Prostate gland (tissue), 2 donors: ENCODE data around the gene TMEM150B. TPM values are rescaled to one million over a fixed set of nuclear protein-coding genes. Genes with fewer than 3 reads are reported as not detected.

Experiments used
- DNase-seq: peaks from one replicate; pipeline ENCODE4 v3.0.0-alpha.2; 2019; ENCODE audit warnings: low spot score
- H3K27ac ChIP-seq, 2 donors: fragments of 200-600 bp; sonication (generic); 2 replicates each; pipeline ENCODE4 v1.5.1; 2017 to 2019
- H3K27me3 ChIP-seq: fragments of 200-600 bp; sonication (generic); replicated peaks from 2 replicates; pipeline ENCODE4 v1.5.1; 2019; ENCODE audit not compliant: insufficient read depth
- H3K36me3 ChIP-seq, 2 donors: fragments of 200-600 bp; sonication (generic); 1 replicate in 1 of 2; 2 replicates in 1 of 2; pipeline versions ENCODE4 v1.5.1 to v1.8.1; 2017 to 2019
- H3K4me1 ChIP-seq: fragments of 200-600 bp; sonication (generic); replicated peaks from 2 replicates; pipeline ENCODE4 v1.5.1; 2019
- H3K4me3 ChIP-seq, 2 donors: fragments of 200-600 bp; sonication (generic); 2 replicates each; pipeline ENCODE4 v1.5.1; 2017 to 2019
- H3K9me3 ChIP-seq: fragments of 200-600 bp; sonication (generic); 2 replicates; pipeline ENCODE4 v1.5.1; 2017
- CTCF ChIP-seq, 4 experiments: fragments of 200-600 bp in 2 of 4; fragments of 450-650 bp in 2 of 4; sonication (generic) in 2 of 4; IDR thresholded peaks; 1 replicate in 3 of 4; 2 replicates in 1 of 4; pipeline ENCODE4 v1.5.1; 2016 to 2019; ENCODE audit warnings: antibody characterized with exemption in 4 of 4, mild to moderate bottlenecking in 2 of 4, moderate library complexity in 2 of 4
- POLR2A ChIP-seq: fragments of 450-650 bp; IDR thresholded peaks from one replicate; pipeline ENCODE4 v1.6.1; 2016; ENCODE audit warnings: antibody characterized with exemption, mild to moderate bottlenecking
- POLR2AphosphoS5 ChIP-seq: sonication (generic); formaldehyde crosslinking; IDR thresholded peaks from one replicate; pipeline ENCODE4 v1.6.1; 2017; ENCODE audit warnings: antibody characterized with exemption
- WGBS: methylation state at CpG from one replicate; pipeline ENCODE4 v1.1.5; 2018; 5-methylcytosine and 5-hydroxymethylcytosine counted together
- intact Hi-C: fragments of 100-400 bp; cut with DNase I; formaldehyde crosslinking; loops from one replicate; pipeline ENCODE4 v1.14.2; 2022
- total RNA-seq, 2 donors: library from RNA; depleted of rRNA; stranded (reverse); fragments of >200 nt; gene quantifications; one replicate each; pipeline ENCODE4 v1.1.0, GENCODE V29; 2016

The TMEM150B gene
- total RNA-seq, 2 donors from 2014 or later: not detected

GRCh38 chr19:55346725-55347441 lies 21.7 kb upstream of the TMEM150B start:
- H3K27ac ChIP-seq: no peak overlapping the region
- H3K27me3 ChIP-seq: no peaks in the 10 kb centered on the region
- DNase-seq: no peak
- no peaks in the 10 kb centered on the region for H3K4me1 ChIP-seq
- no peaks in the 10 kb centered on the region for H3K9me3 ChIP-seq
- intact Hi-C loops: no loop called here
- no peak overlapping the region for H3K4me3 ChIP-seq
- TF ChIP-seq POLR2AphosphoS5 (no peak), POLR2A (no peak), CTCF (IDR thresholded peaks at IDR 0.05) (no peak)
- WGBS: 87% methylated on average over 22 of the region's 41 CpGs
- no peaks in the 10 kb centered on the region for H3K36me3 ChIP-seq

DNA sequence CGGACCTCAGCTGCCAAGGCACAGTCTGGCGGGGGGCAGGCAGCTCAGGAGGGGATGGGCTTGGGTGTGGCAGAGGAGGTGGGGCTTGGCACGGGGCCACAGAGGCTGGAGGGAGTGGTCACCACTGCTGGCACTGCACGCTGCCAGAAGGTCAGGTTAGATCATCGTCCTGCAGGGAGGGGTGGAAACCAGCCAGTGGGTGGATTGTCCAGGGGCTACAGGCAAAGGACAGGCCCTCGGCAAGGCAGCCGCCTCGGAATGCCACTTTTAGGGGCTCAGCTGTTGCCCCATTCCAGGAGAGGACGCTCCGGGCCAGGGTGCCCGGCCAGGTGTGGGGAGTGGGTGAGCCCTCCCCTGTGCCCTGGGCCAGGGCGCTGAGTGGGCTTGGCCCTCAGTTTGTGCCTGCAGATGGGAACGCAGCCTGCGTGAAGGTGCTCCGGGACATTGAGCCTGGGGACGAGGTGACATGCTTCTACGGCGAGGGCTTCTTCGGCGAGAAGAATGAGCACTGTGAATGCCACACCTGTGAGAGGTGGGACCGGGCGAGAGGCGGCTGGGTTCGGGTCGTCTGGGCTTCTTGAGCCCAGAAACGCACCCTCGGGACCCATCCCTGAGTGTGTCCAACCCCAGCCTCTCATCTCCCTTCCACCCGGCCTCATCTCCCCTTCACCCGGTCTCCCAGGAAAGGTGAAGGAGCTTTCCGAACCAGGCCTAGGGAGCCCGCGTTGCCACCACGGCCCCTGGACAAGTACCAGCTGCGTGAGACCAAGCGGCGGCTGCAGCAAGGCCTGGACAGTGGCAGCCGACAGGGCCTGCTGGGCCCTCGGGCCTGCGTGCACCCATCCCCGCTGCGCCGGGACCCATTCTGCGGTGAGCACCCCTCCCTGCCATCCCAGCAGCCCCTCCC lies 20.9 kb upstream of the TMEM150B start:
- no peaks in the 10 kb centered on the region for H3K4me1 ChIP-seq
- no peaks in the 10 kb centered on the region for H3K36me3 ChIP-seq
- H3K27ac ChIP-seq: no peak overlapping the region
- H3K4me3 ChIP-seq: no peak overlapping the region
- H3K27me3 ChIP-seq: no peaks in the 10 kb centered on the region
- 83% methylated on average over 43 of the region's 43 CpGs for WGBS
- TF ChIP-seq CTCF (IDR thresholded peaks at IDR 0.05): no peak
- TF ChIP-seq POLR2AphosphoS5: no peak
- no peak for TF ChIP-seq POLR2A
- intact Hi-C loops: no loop called here
- DNase-seq: no peak
- no peaks in the 10 kb centered on the region for H3K9me3 ChIP-seq

DNA sequence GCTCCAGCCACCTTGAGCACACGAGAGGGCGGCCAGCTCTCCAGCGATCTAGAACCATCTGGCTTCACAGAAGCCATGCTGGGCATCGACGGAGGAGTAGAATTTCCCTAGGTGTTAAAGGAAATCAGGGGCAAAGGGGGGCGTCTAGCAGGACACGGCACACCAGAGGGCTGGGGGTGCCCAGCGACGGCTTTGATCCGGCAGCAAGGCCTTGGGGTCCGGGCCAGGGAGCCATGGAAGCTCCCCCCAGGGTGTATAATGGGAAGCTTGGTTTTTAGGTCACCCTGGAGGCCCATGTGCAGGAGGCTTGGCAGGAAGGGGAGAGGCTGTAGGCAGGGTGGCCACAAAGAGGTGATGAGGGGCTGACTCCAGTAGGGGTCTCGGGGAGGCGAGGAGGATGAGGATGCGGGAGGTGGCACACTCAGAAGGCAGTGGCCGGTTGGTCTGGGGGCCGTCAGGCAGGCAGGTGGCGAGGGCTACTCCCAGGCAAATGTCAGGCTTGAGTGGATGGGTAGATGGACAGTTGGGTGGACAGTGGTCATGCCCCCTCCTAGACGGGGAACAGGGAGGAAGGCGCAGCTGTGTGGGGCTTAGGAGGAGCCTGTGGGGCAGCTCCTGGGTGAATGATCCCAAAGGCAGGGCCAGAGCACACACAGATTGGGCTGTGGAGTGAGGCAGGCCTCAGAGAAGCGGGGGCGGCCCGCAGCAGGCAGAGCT lies 20.1 kb upstream of the TMEM150B start:
- DNase-seq: no peak
- Histone ChIP-seq H3K4me1 (peaks cover 1% of the 10 kb centered on the region), H3K4me3 (no peak overlapping the region), H3K27me3 (no peaks in the 10 kb centered on the region), H3K36me3 (no peaks in the 10 kb centered on the region), H3K27ac (no peak overlapping the region), H3K9me3 (no peaks in the 10 kb centered on the region)
- intact Hi-C loops: no loop called here
- WGBS: 88% methylated on average over 22 of the region's 22 CpGs
- TF ChIP-seq CTCF (IDR thresholded peaks at IDR 0.05) (no peak), POLR2A (no peak)

DNA sequence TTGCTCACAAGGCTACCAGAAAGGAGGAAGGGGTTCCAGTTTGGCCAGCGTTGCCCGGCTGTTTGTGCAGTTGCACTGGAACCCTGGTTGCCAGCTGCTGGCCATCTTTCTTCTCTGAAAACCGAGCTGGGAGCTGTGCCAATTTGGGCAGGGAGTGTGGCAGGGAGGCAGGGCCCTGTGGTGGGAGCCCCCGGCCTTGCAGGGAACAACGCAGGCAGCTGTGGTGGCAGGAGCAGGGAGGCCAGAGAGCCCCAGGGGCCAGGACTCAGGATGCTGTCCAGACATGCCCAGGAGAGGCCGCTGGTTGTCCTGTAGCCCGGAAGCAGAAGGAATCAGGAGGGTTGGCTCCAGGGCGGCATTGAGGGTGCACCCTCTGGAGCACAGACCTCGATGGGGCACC lies 19.3 kb upstream of the TMEM150B start:
- WGBS: 27% methylated on average over 8 of the region's 9 CpGs
- DNase-seq: no peak
- no peaks in the 10 kb centered on the region for H3K36me3 ChIP-seq
- H3K9me3 ChIP-seq: no peaks in the 10 kb centered on the region
- intact Hi-C loops: loop anchor here (5.0 kb wide), 2 partner anchors 42 to 43 kb away; partner anchors contain the start of gene RPL28
- no peaks in the 10 kb centered on the region for H3K27me3 ChIP-seq
- TF ChIP-seq POLR2A: no peak
- no peak for TF ChIP-seq CTCF (IDR thresholded peaks at IDR 0.05)
- TF ChIP-seq POLR2AphosphoS5: no peak
- peaks cover 3% of the 10 kb centered on the region for H3K4me1 ChIP-seq
- H3K4me3 ChIP-seq: no peak overlapping the region
- no peak overlapping the region for H3K27ac ChIP-seq
